Mesenchymal stem cell (in vitro differentiated cells and primary cell): ENCODE results near the gene TMEM52.

Experiments
- DNase-seq: peaks from one replicate; pipeline ENCODE4 v3.0.0-alpha.2; 2013
- H2AFZ ChIP-seq: one replicate; pipeline ENCODE4 v1.6.1; 2013; ENCODE audit warnings: low read depth, mild to moderate bottlenecking, control low read depth, inconsistent platforms, low read length, moderate library complexity
- H2AK5ac ChIP-seq: 2 replicates; pipeline ENCODE4 v1.6.1; 2013; ENCODE audit warnings: low read length, moderate library complexity, mild to moderate bottlenecking, inconsistent platforms; ENCODE audit not compliant: severe bottlenecking
- H2BK120ac ChIP-seq: one replicate; pipeline ENCODE4 v1.6.1; 2013; ENCODE audit warnings: low read depth, mild to moderate bottlenecking, inconsistent platforms, low read length, moderate library complexity
- H2BK12ac ChIP-seq, 2 experiments: one replicate each; pipeline ENCODE4 v1.6.1; 2013; ENCODE audit warnings: inconsistent platforms in 2 of 2, low read length in 2 of 2, mild to moderate bottlenecking in 2 of 2, moderate library complexity in 2 of 2, control low read depth in 1 of 2
- H2BK15ac ChIP-seq: one replicate; pipeline ENCODE4 v1.6.1; 2013; ENCODE audit warnings: mild to moderate bottlenecking, low read depth, inconsistent platforms; ENCODE audit not compliant: poor library complexity, severe bottlenecking
- H2BK5ac ChIP-seq: 2 replicates; pipeline ENCODE4 v1.6.1; 2013; ENCODE audit warnings: low read depth, mild to moderate bottlenecking, low read length, control low read depth, inconsistent platforms; ENCODE audit not compliant: poor library complexity, severe bottlenecking
- H3K14ac ChIP-seq, 2 experiments: one replicate each; pipeline ENCODE4 v1.6.1; 2013; ENCODE audit warnings: inconsistent platforms in 2 of 2, low read length in 2 of 2, control low read depth in 1 of 2, mild to moderate bottlenecking in 1 of 2, moderate library complexity in 1 of 2
- H3K18ac ChIP-seq, 2 experiments: one replicate each; pipeline ENCODE4 v1.6.1; 2013; ENCODE audit warnings: inconsistent platforms in 2 of 2, low read length in 2 of 2, control low read depth in 1 of 2, low read depth in 1 of 2, mild to moderate bottlenecking in 1 of 2
- H3K23ac ChIP-seq, 2 experiments: one replicate each; pipeline ENCODE4 v1.6.1; 2013; ENCODE audit warnings: inconsistent platforms in 2 of 2, low read length in 2 of 2, mild to moderate bottlenecking in 2 of 2, moderate library complexity in 2 of 2, control low read depth in 1 of 2
- H3K27ac ChIP-seq: 2 replicates; pipeline ENCODE4 v1.5.1; 2013; ENCODE audit warnings: mild to moderate bottlenecking, moderate library complexity, low read length, control low read depth, inconsistent platforms; ENCODE audit not compliant: poor library complexity, severe bottlenecking
- H3K27me3 ChIP-seq, 2 experiments: 2 replicates each; pipeline versions ENCODE4 v1.6.1 to v1.7.0; 2013; ENCODE audit warnings: low read length in 2 of 2, mild to moderate bottlenecking in 2 of 2, moderate library complexity in 2 of 2, control low read depth in 1 of 2, inconsistent platforms in 1 of 2; ENCODE audit not compliant: control insufficient read depth in 1 of 2, insufficient read depth in 1 of 2
- H3K36me3 ChIP-seq, 2 experiments: 2 replicates each; pipeline versions ENCODE4 v1.6.1 to v1.7.0; 2013; ENCODE audit warnings: low read length in 2 of 2, control low read depth in 1 of 2, inconsistent platforms in 1 of 2, low read depth in 1 of 2, mild to moderate bottlenecking in 1 of 2; ENCODE audit not compliant: insufficient read depth in 2 of 2, control insufficient read depth in 1 of 2
- H3K4ac ChIP-seq, 2 experiments: one replicate each; pipeline ENCODE4 v1.6.1; 2013; ENCODE audit warnings: inconsistent platforms in 2 of 2, low read length in 2 of 2, mild to moderate bottlenecking in 2 of 2, moderate library complexity in 2 of 2, control low read depth in 1 of 2, low read depth in 1 of 2
- H3K4me1 ChIP-seq: 2 replicates; pipeline ENCODE4 v1.6.1; 2013; ENCODE audit warnings: low read depth, low read length, control low read depth; ENCODE audit not compliant: control insufficient read depth, insufficient read depth
- H3K4me2 ChIP-seq: 2 replicates; pipeline ENCODE4 v1.6.1; 2013; ENCODE audit warnings: low read length, mild to moderate bottlenecking, inconsistent platforms; ENCODE audit not compliant: poor library complexity, severe bottlenecking
- H3K4me3 ChIP-seq, 2 experiments: 2 replicates each; pipeline versions ENCODE4 v1.5.1 to v1.7.0; 2013; ENCODE audit warnings: low read length in 2 of 2, mild to moderate bottlenecking in 2 of 2, control low read depth in 1 of 2, low read depth in 1 of 2; ENCODE audit not compliant: insufficient read depth in 1 of 2
- H3K79me1 ChIP-seq: replicated peaks from 2 replicates; pipeline ENCODE4 v1.6.1; 2013; ENCODE audit warnings: mild to moderate bottlenecking, control low read depth, low read length, inconsistent platforms; ENCODE audit not compliant: poor library complexity, severe bottlenecking
- H3K9ac ChIP-seq: 2 replicates; pipeline ENCODE4 v1.7.0; 2013; ENCODE audit warnings: mild to moderate bottlenecking, low read length, moderate library complexity
- H3K9me3 ChIP-seq: 2 replicates; pipeline ENCODE4 v1.7.0; 2013; ENCODE audit warnings: mild to moderate bottlenecking, low read length; ENCODE audit not compliant: control insufficient read depth
- H4K8ac ChIP-seq: one replicate; pipeline ENCODE4 v1.6.1; 2013; ENCODE audit warnings: inconsistent platforms, mild to moderate bottlenecking, low read length, moderate library complexity
- H4K91ac ChIP-seq: one replicate; pipeline ENCODE4 v1.6.1; 2013; ENCODE audit warnings: mild to moderate bottlenecking, low read length, inconsistent platforms
- WGBS: methylation state at CpG from one replicate; pipeline ENCODE4 v1.1.7; 2013; ENCODE audit warnings: mixed read lengths; 5-methylcytosine and 5-hydroxymethylcytosine counted together

Gene TMEM52

DNA sequence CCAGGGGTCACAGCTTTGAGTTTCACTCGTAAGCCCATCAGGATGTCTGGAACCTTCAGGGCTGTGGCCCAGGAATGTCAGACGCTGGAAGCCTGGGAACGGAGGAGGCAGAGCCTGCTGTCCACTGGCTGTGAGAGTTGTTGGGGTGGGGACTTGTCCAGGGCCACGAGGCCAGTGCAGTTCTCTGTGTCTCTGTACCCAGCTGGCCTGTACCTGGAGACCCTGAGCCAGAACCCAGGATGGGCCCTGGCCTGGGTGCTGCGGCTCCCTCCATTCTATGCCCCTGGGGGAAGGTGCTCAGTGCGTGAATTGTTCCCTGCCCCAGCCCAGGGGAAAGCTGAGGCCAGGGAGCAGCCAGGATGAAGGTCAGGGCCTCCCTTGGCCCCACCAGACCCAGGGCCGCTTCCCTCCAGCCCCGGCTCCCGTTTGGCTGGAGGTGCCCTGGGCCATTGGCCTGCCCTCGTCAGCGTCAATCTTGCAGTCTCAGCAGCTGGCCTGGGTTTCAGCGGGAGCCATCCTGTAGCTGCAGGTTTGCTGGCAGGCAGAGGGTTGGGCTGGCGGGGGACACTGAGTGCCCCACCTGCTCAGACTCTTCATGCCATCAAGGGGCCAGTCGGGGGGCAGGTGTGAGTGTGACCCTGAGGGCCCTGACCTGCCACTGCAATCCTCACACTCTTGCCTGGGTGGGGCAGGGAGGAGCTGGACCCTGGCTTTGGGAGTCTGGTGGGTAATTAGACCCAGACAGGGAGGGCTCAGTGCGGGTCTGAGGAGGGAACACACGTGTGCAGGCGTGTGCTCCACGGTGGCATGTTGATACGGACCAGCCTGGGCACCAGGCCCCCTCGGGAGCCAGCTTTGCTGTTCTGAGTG lies 4.7 kb downstream of the TMEM52 start:
- Histone ChIP-seq H2AFZ (no peak overlapping the region), H2BK15ac (no peak overlapping the region), H3K27me3 (peaks cover 0 to 34% of the 10 kb centered on the region in 2 experiments), H3K36me3 (no peaks in the 10 kb centered on the region), H3K14ac (no peak overlapping the region), H2BK12ac (no peak overlapping the region), H2BK120ac (no peak overlapping the region), H3K18ac (no peak overlapping the region), H2AK5ac (no peak overlapping the region), H3K79me1 (no peaks in the 10 kb centered on the region), H2BK5ac (no peak overlapping the region), H4K91ac (no peak overlapping the region), H3K4me3 (no peak overlapping the region), H3K23ac (peak overlapping the region in 1 of 2 experiments; percentile 73), H3K4me2 (no peak overlapping the region), H4K8ac (no peak overlapping the region), H3K9me3 (no peaks in the 10 kb centered on the region), H3K9ac (no peak overlapping the region), H3K4me1 (peaks cover 13% of the 10 kb centered on the region), H3K27ac (no peak overlapping the region), H3K4ac (no peak overlapping the region)
- WGBS = 66% methylated on average over 20 of the region's 20 CpGs
- no peak for DNase-seq

DNA sequence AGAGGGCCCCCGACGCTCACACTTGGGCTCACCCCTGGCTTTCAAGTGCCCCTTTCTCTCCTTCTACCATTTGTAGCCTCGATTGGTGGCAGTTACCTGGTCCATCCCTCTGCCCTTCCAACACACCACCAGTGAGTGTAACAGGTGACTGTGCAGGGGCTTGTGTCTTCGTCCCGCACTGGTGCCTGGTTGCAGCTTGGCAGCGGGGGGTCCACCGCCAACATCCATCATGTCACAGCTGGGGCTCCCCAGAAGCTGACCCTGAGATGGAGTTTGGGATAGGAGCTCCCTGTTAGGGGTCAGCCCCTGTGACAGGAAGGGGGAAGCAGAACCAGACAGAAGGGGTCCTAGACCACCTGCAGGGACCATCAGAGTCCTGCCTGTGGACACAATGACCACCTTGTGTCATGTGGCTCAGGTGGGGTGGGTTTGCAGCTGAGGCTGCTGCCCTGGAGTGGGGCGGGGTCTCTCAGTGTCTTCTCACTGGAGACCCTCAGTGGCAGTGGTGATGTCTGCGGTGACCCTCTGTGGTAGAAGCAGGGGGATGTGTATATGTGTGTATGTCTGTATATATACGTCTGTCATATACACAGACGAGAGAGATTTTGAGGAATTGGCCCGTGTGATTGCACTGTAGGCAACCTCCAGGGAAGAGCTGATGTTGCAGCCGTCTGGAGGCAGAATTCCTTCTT lies 7.6 kb downstream of the TMEM52 start:
- no peak overlapping the region for H2AFZ ChIP-seq
- H4K91ac ChIP-seq = no peak overlapping the region
- H3K27ac ChIP-seq = no peak overlapping the region
- H2BK15ac ChIP-seq = no peak overlapping the region
- peak overlapping the region in 1 of 2 experiments; percentile 27 for H3K23ac ChIP-seq
- H3K9ac ChIP-seq = no peak overlapping the region
- peaks cover 0 to 8% of the 10 kb centered on the region in 2 experiments for H3K36me3 ChIP-seq
- H3K4me2 ChIP-seq = no peak overlapping the region
- DNase-seq = no peak
- H3K14ac ChIP-seq = no peak overlapping the region
- no peak overlapping the region for H3K18ac ChIP-seq
- no peak overlapping the region for H2AK5ac ChIP-seq
- no peak overlapping the region for H2BK5ac ChIP-seq
- peaks cover 20% of the 10 kb centered on the region for H3K4me1 ChIP-seq
- no peak overlapping the region for H2BK120ac ChIP-seq
- peaks cover 14% of the 10 kb centered on the region for H3K79me1 ChIP-seq
- WGBS = 90% methylated on average over 13 of the region's 13 CpGs
- H3K27me3 ChIP-seq = peaks cover 0 to 15% of the 10 kb centered on the region in 2 experiments
- no peaks in the 10 kb centered on the region for H3K9me3 ChIP-seq
- no peak overlapping the region for H2BK12ac ChIP-seq
- H3K4ac ChIP-seq = no peak overlapping the region
- no peak overlapping the region for H3K4me3 ChIP-seq
- H4K8ac ChIP-seq = no peak overlapping the region

DNA sequence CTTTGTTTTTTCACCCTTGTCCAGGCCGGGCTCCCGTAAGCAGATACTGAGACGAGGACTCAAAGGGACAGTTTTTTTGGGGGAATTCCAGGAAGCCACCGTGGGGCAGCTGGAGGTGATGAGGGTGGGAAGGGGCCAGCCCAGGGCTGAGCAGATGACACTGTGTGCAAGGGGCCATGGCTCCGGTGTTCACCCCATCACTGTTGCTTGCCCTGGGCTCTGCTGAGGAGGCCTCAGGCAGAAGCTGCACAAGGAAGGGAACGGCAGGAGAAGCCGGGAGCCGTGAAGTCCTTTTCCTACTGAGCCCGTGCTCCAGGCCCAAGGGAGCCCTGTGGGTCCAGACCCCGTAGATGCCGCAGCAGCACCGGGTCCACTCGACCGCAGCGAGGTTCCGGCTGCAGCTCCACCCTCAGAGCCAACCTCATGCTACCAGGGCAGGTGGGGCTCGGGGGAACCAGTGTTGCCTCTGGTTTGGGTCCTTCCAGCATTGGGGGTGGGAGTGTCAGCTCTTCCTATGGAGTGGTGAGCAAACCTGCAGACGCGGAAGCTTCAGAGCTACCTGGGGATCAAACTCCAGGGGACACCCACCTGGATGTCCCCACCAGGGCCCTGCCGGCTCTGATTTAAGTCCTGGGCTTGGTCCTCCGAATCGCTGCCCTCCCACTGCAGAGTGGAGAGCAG lies 8.3 kb downstream of the TMEM52 start:
- no peak overlapping the region for H3K23ac ChIP-seq
- peak overlapping the region in 1 of 2 experiments; percentile 5 for H2BK12ac ChIP-seq
- peaks cover 14% of the 10 kb centered on the region for H3K79me1 ChIP-seq
- H3K4me2 ChIP-seq = no peak overlapping the region
- H3K18ac ChIP-seq = no peak overlapping the region
- no peaks in the 10 kb centered on the region for H3K9me3 ChIP-seq
- no peak overlapping the region for H2BK5ac ChIP-seq
- peak overlapping the region; percentile 89 for H3K9ac ChIP-seq
- H2AK5ac ChIP-seq = no peak overlapping the region
- peaks cover 25% of the 10 kb centered on the region for H3K4me1 ChIP-seq
- peaks cover 0 to 8% of the 10 kb centered on the region in 2 experiments for H3K36me3 ChIP-seq
- H3K27ac ChIP-seq = no peak overlapping the region
- whole genome bisulfite sequencing = 96% methylated on average over 22 of the region's 22 CpGs
- no peak for DNase-seq
- no peak overlapping the region for H2BK120ac ChIP-seq
- H2BK15ac ChIP-seq = peak overlapping the region; percentile 4
- H4K91ac ChIP-seq = no peak overlapping the region
- H3K4me3 ChIP-seq = peak overlapping the region in 1 of 2 experiments; percentile 82
- no peak overlapping the region for H4K8ac ChIP-seq
- H3K27me3 ChIP-seq = peaks cover 0 to 8% of the 10 kb centered on the region in 2 experiments
- no peak overlapping the region for H3K14ac ChIP-seq
- H3K4ac ChIP-seq = no peak overlapping the region
- no peak overlapping the region for H2AFZ ChIP-seq
